A549 (cell line): ENCODE data around the gene SLC5A10. TPM values are rescaled to one million over a fixed set of nuclear protein-coding genes. Genes with fewer than 3 reads are reported as not detected.
"Not testable (repeated sequence)": the region's sequence is repeated elsewhere in the genome, so short reads cannot be mapped to it uniquely, and the experiment has no call there.

Source experiments
- ATAC-seq, 2 experiments: fragments of 200-7000 bp in 1 of 2; fragments of >200 bp in 1 of 2; cut with Nextera tagmentation in 1 of 2; cut with Tn5 transposase in 1 of 2; 3 replicates each; pipeline versions ENCODE4 v1.8.0 to v1.9.1; 2018 to 2020; ENCODE audit warnings: mild to moderate bottlenecking in 1 of 2, moderate library complexity in 1 of 2
- CTCF ChIA-PET: fragments of 300-600 bp; sonication (Branson Sonifier 250); formaldehyde crosslinking; extraction: SDS; loops from one replicate; lab custom pipeline; 2021; ENCODE audit warnings: antibody characterized with exemption, inconsistent platforms; lab: Yijun Ruan, JAX
- POLR2A ChIA-PET: fragments of 350-600 bp; formaldehyde crosslinking; extraction: SDS; loops from one replicate; lab custom pipeline; 2021; ENCODE audit warnings: antibody characterized with exemption, inconsistent platforms; lab: Yijun Ruan, JAX
- DNase-seq, 2 experiments: peaks; one replicate each; pipeline versions ENCODE4 v3.0.0 to v3.0.0-alpha.2; 2011 to 2016; ENCODE audit warnings: low read depth in 1 of 2, low spot score in 1 of 2
- FAIRE-seq: peaks from 2 replicates; lab custom pipeline; 2011; peaks lifted over from hg19 to GRCh38; lab: Jason Lieb, UNC
- H3K27ac ChIP-seq, 2 experiments: fragments of >200 bp; sonication (Bioruptor Twin); formaldehyde crosslinking; 3 replicates each; pipeline ENCODE4 v1.5.1; 2016 to 2017
- H3K4me1 ChIP-seq: fragments of >200 bp; sonication (Bioruptor Twin); formaldehyde crosslinking; 3 replicates; pipeline ENCODE4 v1.6.1; 2016
- H3K4me2 ChIP-seq: fragments of >200 bp; sonication (Bioruptor Twin); formaldehyde crosslinking; 3 replicates; pipeline ENCODE4 v1.6.1; 2016
- H3K4me3 ChIP-seq: fragments of >200 bp; sonication (Bioruptor Twin); formaldehyde crosslinking; 3 replicates; pipeline ENCODE4 v1.5.1; 2016
- H3K9me3 ChIP-seq: fragments of >200 bp; sonication (Bioruptor Twin); formaldehyde crosslinking; 3 replicates; pipeline ENCODE4 v1.6.1; 2016
- E2F6 ChIP-seq: IDR thresholded peaks from 2 replicates; pipeline ENCODE4 v1.6.1; 2012; ENCODE audit warnings: low read depth, borderline replicate concordance
- EHMT2 ChIP-seq: fragments of 200-600 bp; sonication (generic); IDR thresholded peaks from 2 replicates; pipeline ENCODE4 v1.6.1; 2016; ENCODE audit warnings: antibody characterized with exemption, low read depth, mild to moderate bottlenecking, moderate library complexity
- FOSL2 ChIP-seq, 2 experiments: fragments of 450-650 bp in 1 of 2; fragments of >200 bp in 1 of 2; sonication (Bioruptor Twin) in 1 of 2; formaldehyde crosslinking; IDR thresholded peaks; 2 replicates each; pipeline versions ENCODE4 v1.5.0 to v1.6.1; 2016 to 2020; ENCODE audit warnings: mild to moderate bottlenecking in 1 of 2, moderate library complexity in 1 of 2
- FOXS1 ChIP-seq: fragments of 250-450 bp; sonication (Bioruptor Pico); IDR thresholded peaks from 2 replicates; pipeline ENCODE4 v1.5.0; 2020; ENCODE audit warnings: mild to moderate bottlenecking, moderate library complexity
- HEYL ChIP-seq: fragments of 250-450 bp; sonication (Bioruptor Pico); IDR thresholded peaks from 2 replicates; pipeline ENCODE4 v1.8.0; 2021; ENCODE audit warnings: mild to moderate bottlenecking, moderate library complexity
- JUN ChIP-seq, 2 experiments: fragments of >200 bp; sonication (Bioruptor Twin); formaldehyde crosslinking; IDR thresholded peaks; 2 replicates in 1 of 2; 3 replicates in 1 of 2; pipeline ENCODE4 v1.6.1; 2016 to 2017
- KDM1A ChIP-seq: fragments of 200-600 bp; sonication (generic); IDR thresholded peaks from 2 replicates; pipeline ENCODE4 v1.6.1; 2016; ENCODE audit warnings: low read depth, mild to moderate bottlenecking
- MYC ChIP-seq: IDR thresholded peaks from 2 replicates; pipeline ENCODE4 v1.6.1; 2012; ENCODE audit warnings: mild to moderate bottlenecking, inconsistent platforms, low read length, improper control_type of control experiment, borderline replicate concordance
- NFE2L2 ChIP-seq: fragments of 150-350 bp; conservative IDR thresholded peaks from 2 replicates; pipeline ENCODE4 v1.6.1; 2014; ENCODE audit warnings: low read length
- PBX3 ChIP-seq: IDR thresholded peaks from 2 replicates; pipeline ENCODE4 v1.6.1; 2012
- PHF8 ChIP-seq: fragments of 200-600 bp; sonication (generic); IDR thresholded peaks from 2 replicates; pipeline ENCODE4 v1.6.1; 2016; ENCODE audit warnings: low read depth, mild to moderate bottlenecking, antibody characterized with exemption, moderate library complexity, borderline replicate concordance
- POLR2A ChIP-seq: IDR thresholded peaks from 2 replicates; pipeline ENCODE4 v1.6.1; 2012; ENCODE audit warnings: mild to moderate bottlenecking, low read length
- RAD21 ChIP-seq, 2 experiments: fragments of >200 bp in 1 of 2; sonication (Bioruptor Twin) in 1 of 2; formaldehyde crosslinking in 1 of 2; IDR thresholded peaks in 1 of 2; conservative IDR thresholded peaks in 1 of 2; 2 replicates in 1 of 2; 3 replicates in 1 of 2; pipeline ENCODE4 v1.6.1; 2012 to 2018; ENCODE audit warnings: inconsistent platforms in 1 of 2
- REST ChIP-seq: fragments of 200-600 bp; sonication (generic); IDR thresholded peaks from 2 replicates; pipeline ENCODE4 v1.6.1; 2016; ENCODE audit warnings: antibody characterized with exemption, mild to moderate bottlenecking, moderate library complexity
- ZC3H11A ChIP-seq: fragments of 450-650 bp; IDR thresholded peaks from 2 replicates; pipeline ENCODE4 v1.6.1; 2014; ENCODE audit warnings: antibody characterized with exemption, mild to moderate bottlenecking
- ZSCAN20 ChIP-seq: fragments of 250-450 bp; sonication (Bioruptor Pico); IDR thresholded peaks from 2 replicates; pipeline ENCODE4 v1.8.0; 2022; ENCODE audit warnings: mild to moderate bottlenecking, moderate library complexity
- WGBS: methylation state at CpG from one replicate; pipeline ENCODE4 v1.1.6; 2017; ENCODE audit errors: missing lambda C conversion rate; 5-methylcytosine and 5-hydroxymethylcytosine counted together
- polyA plus RNA-seq, 4 experiments: library from polyadenylated mRNA; depleted of rRNA in 3 of 4; stranded (reverse); fragments of >200 nt; fragmentation: RNase III in 1 of 4; extraction: RNeasy Plus Mini Kit Qiagen cat#74134 plus additional on column Dnase treatment in 1 of 4; gene quantifications; 2 replicates in 3 of 4; 3 replicates in 1 of 4; pipeline ENCODE4 v1.2.3, GENCODE V29; 2011 to 2017
- TF ChIP-seq, protein P1 (sequence below): fragments of 450-650 bp; IDR thresholded peaks from 2 replicates; pipeline ENCODE4 v1.6.1; 2014; ENCODE audit warnings: antibody characterized with exemption

Gene SLC5A10
- polyA plus RNA-seq, 2 of the 4 experiments (the other 2 are of a cell fraction): 0.15 to 0.28 TPM

DNA sequence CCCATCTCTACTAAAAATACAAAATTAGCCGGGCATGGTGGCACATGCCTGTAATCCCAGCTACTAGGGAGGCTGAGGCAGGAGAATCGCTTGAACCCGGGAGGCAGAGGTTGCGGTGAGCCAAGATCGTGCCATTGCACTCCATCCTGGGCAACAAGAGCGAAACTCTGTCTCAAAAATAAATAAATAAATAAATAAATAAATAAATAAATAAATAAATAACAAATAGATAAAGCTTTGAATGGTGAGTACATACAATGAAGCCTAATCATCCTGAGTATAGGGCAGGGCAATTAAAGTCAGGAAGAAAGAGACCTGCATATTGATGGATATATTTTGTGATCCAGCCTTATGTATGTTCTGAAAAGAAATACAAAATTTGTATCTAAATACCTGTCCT lies 4.1 kb downstream of the SLC5A10 start:
- H3K4me3 ChIP-seq, H3K4me2 ChIP-seq, H3K4me1 ChIP-seq, DNase-seq, ATAC-seq, H3K27ac ChIP-seq, H3K9me3 ChIP-seq, POLR2A ChIA-PET: not testable (repeated sequence)
- CTCF ChIA-PET: interaction anchor here (0.7 to 2.6 kb wide), 7 partner anchors 10 to 330 kb away, joined by 3 to 8 read pairs (median 3); partner anchors contain the start of gene FAM83G
- 94% methylated on average over 6 of the region's 6 CpGs for WGBS
- peak; percentile 98 for TF ChIP-seq ZC3H11A
- TF ChIP-seq, all 56 proteins: peak for 1; not testable (repeated sequence) for 55
- not testable (repeated sequence) for FAIRE-seq

GRCh38 chr17:18956581-18956980 lies 4.6 kb downstream of the SLC5A10 start:
- FAIRE-seq (no peak), ATAC-seq (no peak), DNase-seq (no peak)
- CTCF ChIA-PET: interaction anchor here (0.7 to 2.6 kb wide), 3 partner anchors 11 to 331 kb away, joined by 3 to 8 read pairs (median 3); no protein-coding TSS in a partner anchor
- no peak overlapping the region for H3K4me2 ChIP-seq
- no peak overlapping the region for H3K27ac ChIP-seq
- H3K4me3 ChIP-seq: no peak overlapping the region
- TF ChIP-seq NFE2L2 (no peak), MYC (no peak), HEYL (CRISPR knock-in tag) (no peak)
- POLR2A ChIA-PET: no interaction called here
- H3K4me1 ChIP-seq: peaks cover 7% of the 10 kb centered on the region
- no peaks in the 10 kb centered on the region for H3K9me3 ChIP-seq
- WGBS: 83% methylated on average over 3 of the region's 3 CpGs

- WGBS: 66% methylated on average over 4 of the region's 4 CpGs
- FAIRE-seq: no peak
- no peak for ATAC-seq
- no peak overlapping the region for H3K4me2 ChIP-seq
- no peaks in the 10 kb centered on the region for H3K9me3 ChIP-seq
- peaks cover 20% of the 10 kb centered on the region for H3K4me1 ChIP-seq
- no peak for DNase-seq
- TF ChIP-seq REST (no peak), PHF8 (no peak), EHMT2 (no peak), FOSL2 (IDR thresholded peaks at IDR 0.05) (no peak), FOSL2 (CRISPR knock-in tag; IDR thresholded peaks at IDR 0.05) (no peak), PBX3 (no peak), E2F6 (no peak), MYC (no peak), FOXS1 (no peak), ZSCAN20 (no peak), RAD21 (conservative IDR thresholded peaks at IDR 0.05 in 1 of 2, IDR thresholded peaks at IDR 0.05 in 1 of 2) (no peak), JUN (IDR thresholded peaks at IDR 0.05) (no peak), KDM1A (no peak), POLR2A (no peak)
- TF ChIP-seq, protein P1, sequence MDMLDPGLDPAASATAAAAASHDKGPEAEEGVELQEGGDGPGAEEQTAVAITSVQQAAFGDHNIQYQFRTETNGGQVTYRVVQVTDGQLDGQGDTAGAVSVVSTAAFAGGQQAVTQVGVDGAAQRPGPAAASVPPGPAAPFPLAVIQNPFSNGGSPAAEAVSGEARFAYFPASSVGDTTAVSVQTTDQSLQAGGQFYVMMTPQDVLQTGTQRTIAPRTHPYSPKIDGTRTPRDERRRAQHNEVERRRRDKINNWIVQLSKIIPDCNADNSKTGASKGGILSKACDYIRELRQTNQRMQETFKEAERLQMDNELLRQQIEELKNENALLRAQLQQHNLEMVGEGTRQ: no peak
- POLR2A ChIA-PET: no interaction called here
- H3K27ac ChIP-seq: no peak overlapping the region
- CTCF ChIA-PET: interaction anchor here (0.8 to 8.8 kb wide), 7 partner anchors 9 to 332 kb away, joined by 3 to 215 read pairs (median 4); partner anchors contain the start of gene PRPSAP2
- H3K4me3 ChIP-seq: no peak overlapping the region
Measured at GRCh38 chr17:18957831-18958230, 5.9 kb downstream of the SLC5A10 start.
